IgD-negative memory B cell (primary cell): ENCODE measurements around the gene DLL1. TPM values are rescaled to one million over a fixed set of nuclear protein-coding genes. Genes with fewer than 3 reads are reported as not detected.

Experiments
- H3K27ac Mint-ChIP-seq, 3 donors: one replicate each; pipeline ENCODE4 v1.8.0; 2020 to 2022; ENCODE audit warnings: mild to moderate bottlenecking in 3 of 3, mixed read lengths in 3 of 3, moderate library complexity in 1 of 3
- H3K27me3 Mint-ChIP-seq: one replicate; pipeline ENCODE4 v1.8.0; 2021; ENCODE audit warnings: mixed read lengths
- H3K36me3 Mint-ChIP-seq: one replicate; pipeline ENCODE4 v1.8.0; 2020; ENCODE audit warnings: mild to moderate bottlenecking, mixed read lengths
- H3K4me1 Mint-ChIP-seq, 3 donors: one replicate each; pipeline ENCODE4 v1.8.0; 2020 to 2022; ENCODE audit warnings: mixed read lengths in 3 of 3, mild to moderate bottlenecking in 1 of 3
- H3K4me3 Mint-ChIP-seq, 4 donors: one replicate each; pipeline ENCODE4 v1.8.0; 2020 to 2022; ENCODE audit warnings: mild to moderate bottlenecking in 4 of 4, mixed read lengths in 4 of 4, moderate library complexity in 3 of 4
- H3K9me3 Mint-ChIP-seq, 3 donors: one replicate each; pipeline ENCODE4 v1.8.0; 2020 to 2021; ENCODE audit warnings: mixed read lengths in 3 of 3, mild to moderate bottlenecking in 1 of 3
- polyA plus RNA-seq: library from polyadenylated mRNA; unstranded; fragments of 300-500 nt; fragmentation: Illumina TruSeq; gene quantifications from one replicate; pipeline ENCODE4 v1.2.3, GENCODE V29; 2021

DLL1 gene
- polyA plus RNA-seq, 1 donor from 2014 or later, result 0.10 TPM

- H3K27me3 Mint-ChIP-seq, result peaks cover 52% of the 10 kb centered on the region
- H3K4me3 Mint-ChIP-seq, result peak overlapping the region; percentile 81 to 97 (median 93)
- no peaks in the 10 kb centered on the region for H3K36me3 Mint-ChIP-seq
- H3K27ac Mint-ChIP-seq, result peak overlapping the region; percentile 27 to 83 (median 73)
- peaks cover 0 to 2% (median 0%) of the 10 kb centered on the region in 3 donors for H3K9me3 Mint-ChIP-seq
- peaks cover 16 to 42% (median 29%) of the 10 kb centered on the region in 3 donors for H3K4me1 Mint-ChIP-seq
Observed at GRCh38 chr6:170291271-170292110, 613 bp upstream of the DLL1 start.

GRCh38 chr6:170289951-170290295 lies 955 bp downstream of the DLL1 start:
- Mint-ChIP-seq H3K27ac (peak overlapping the region in 2 of 3 donors; percentile 14 to 31), H3K27me3 (peaks cover 56% of the 10 kb centered on the region), H3K9me3 (no peaks in the 10 kb centered on the region), H3K36me3 (no peaks in the 10 kb centered on the region), H3K4me1 (peaks cover 16 to 43% (median 26%) of the 10 kb centered on the region in 3 donors), H3K4me3 (peak overlapping the region; percentile 81 to 95 (median 90))

GRCh38 chr6:170289180-170289931 lies 1.5 kb downstream of the DLL1 start:
- Mint-ChIP-seq H3K4me1 (peaks cover 16 to 37% (median 24%) of the 10 kb centered on the region in 3 donors), H3K9me3 (no peaks in the 10 kb centered on the region), H3K27ac (peak overlapping the region in 1 of 3 donors; percentile 78), H3K4me3 (peak overlapping the region; percentile 72 to 90 (median 82)), H3K27me3 (peaks cover 55% of the 10 kb centered on the region), H3K36me3 (no peaks in the 10 kb centered on the region)

GRCh38 chr6:170288852-170289179 lies 2.1 kb downstream of the DLL1 start:
- Mint-ChIP-seq H3K4me1 (peaks cover 16 to 32% (median 24%) of the 10 kb centered on the region in 3 donors), H3K4me3 (peak overlapping the region; percentile 66 to 90 (median 80)), H3K36me3 (no peaks in the 10 kb centered on the region), H3K9me3 (no peaks in the 10 kb centered on the region), H3K27me3 (peaks cover 49% of the 10 kb centered on the region), H3K27ac (peak overlapping the region in 1 of 3 donors; percentile 78)

GRCh38 chr6:170288091-170288631 lies 2.7 kb downstream of the DLL1 start:
- Mint-ChIP-seq H3K9me3 (no peaks in the 10 kb centered on the region), H3K27me3 (peaks cover 48% of the 10 kb centered on the region), H3K27ac (peak overlapping the region in 2 of 3 donors; percentile 27 to 78), H3K4me3 (peak overlapping the region; percentile 27 to 90 (median 80)), H3K4me1 (peaks cover 16 to 26% (median 22%) of the 10 kb centered on the region in 3 donors), H3K36me3 (no peaks in the 10 kb centered on the region)

- Mint-ChIP-seq H3K27ac (peak overlapping the region in 2 of 3 donors; percentile 27 to 67), H3K4me3 (peak overlapping the region in 3 of 4 donors; percentile 60 to 90 (median 72)), H3K36me3 (no peaks in the 10 kb centered on the region), H3K4me1 (peaks cover 9 to 19% (median 16%) of the 10 kb centered on the region in 3 donors), H3K27me3 (peaks cover 42% of the 10 kb centered on the region), H3K9me3 (no peaks in the 10 kb centered on the region)
Observed at GRCh38 chr6:170287371-170287876, 3.5 kb downstream of the DLL1 start.

GRCh38 chr6:170286934-170287265 lies 4.0 kb downstream of the DLL1 start:
- Mint-ChIP-seq H3K9me3 (no peaks in the 10 kb centered on the region), H3K4me1 (peaks cover 7 to 13% (median 10%) of the 10 kb centered on the region in 3 donors), H3K27me3 (peaks cover 37% of the 10 kb centered on the region), H3K27ac (peak overlapping the region in 1 of 3 donors; percentile 59), H3K4me3 (peak overlapping the region in 1 of 4 donors; percentile 63), H3K36me3 (no peaks in the 10 kb centered on the region)

- peaks cover 5 to 10% (median 8%) of the 10 kb centered on the region in 3 donors for H3K4me1 Mint-ChIP-seq
- peak overlapping the region in 2 of 3 donors; percentile 26 to 59 for H3K27ac Mint-ChIP-seq
- no peaks in the 10 kb centered on the region for H3K9me3 Mint-ChIP-seq
- no peaks in the 10 kb centered on the region for H3K36me3 Mint-ChIP-seq
- H3K4me3 Mint-ChIP-seq, result peak overlapping the region in 1 of 4 donors; percentile 73
- H3K27me3 Mint-ChIP-seq, result peaks cover 34% of the 10 kb centered on the region
Observed at GRCh38 chr6:170286246-170286933, 4.5 kb downstream of the DLL1 start.

GRCh38 chr6:170285482-170285881 lies 5.4 kb downstream of the DLL1 start:
- no peaks in the 10 kb centered on the region for H3K36me3 Mint-ChIP-seq
- H3K4me3 Mint-ChIP-seq, result peak overlapping the region in 1 of 4 donors; percentile 73
- H3K27ac Mint-ChIP-seq, result peak overlapping the region in 2 of 3 donors; percentile 26 to 66
- peaks cover 34% of the 10 kb centered on the region for H3K27me3 Mint-ChIP-seq
- peaks cover 5 to 10% (median 8%) of the 10 kb centered on the region in 3 donors for H3K4me1 Mint-ChIP-seq
- H3K9me3 Mint-ChIP-seq, result no peaks in the 10 kb centered on the region

- Mint-ChIP-seq H3K4me1 (peaks cover 5 to 11% (median 8%) of the 10 kb centered on the region in 3 donors), H3K36me3 (no peaks in the 10 kb centered on the region), H3K4me3 (peak overlapping the region in 1 of 4 donors; percentile 73), H3K9me3 (no peaks in the 10 kb centered on the region), H3K27ac (peak overlapping the region in 1 of 3 donors; percentile 66), H3K27me3 (peaks cover 33% of the 10 kb centered on the region)
Observed at GRCh38 chr6:170284866-170285469, 5.9 kb downstream of the DLL1 start.

- no peak overlapping the region for H3K27ac Mint-ChIP-seq
- no peaks in the 10 kb centered on the region for H3K36me3 Mint-ChIP-seq
- peaks cover 33% of the 10 kb centered on the region for H3K27me3 Mint-ChIP-seq
- peak overlapping the region in 2 of 4 donors; percentile 23 to 73 for H3K4me3 Mint-ChIP-seq
- H3K9me3 Mint-ChIP-seq, result no peaks in the 10 kb centered on the region
- peaks cover 5 to 15% (median 11%) of the 10 kb centered on the region in 3 donors for H3K4me1 Mint-ChIP-seq
Observed at GRCh38 chr6:170284126-170284773, 6.6 kb downstream of the DLL1 start.

GRCh38 chr6:170283212-170284081 lies 7.4 kb downstream of the DLL1 start:
- H3K4me1 Mint-ChIP-seq, result peaks cover 6 to 13% (median 11%) of the 10 kb centered on the region in 3 donors
- H3K4me3 Mint-ChIP-seq, result peak overlapping the region in 2 of 4 donors; percentile 23 to 26
- peaks cover 28% of the 10 kb centered on the region for H3K27me3 Mint-ChIP-seq
- no peaks in the 10 kb centered on the region for H3K36me3 Mint-ChIP-seq
- H3K9me3 Mint-ChIP-seq, result no peaks in the 10 kb centered on the region
- H3K27ac Mint-ChIP-seq, result no peak overlapping the region
